ENCODE data around the gene OR8A1. TPM values are rescaled to one million over a fixed set of nuclear protein-coding genes. Genes with fewer than 3 reads are reported as not detected.

OR8A1 gene
- total RNA-seq, 1 donor from 2014 or later = not detected

DNA sequence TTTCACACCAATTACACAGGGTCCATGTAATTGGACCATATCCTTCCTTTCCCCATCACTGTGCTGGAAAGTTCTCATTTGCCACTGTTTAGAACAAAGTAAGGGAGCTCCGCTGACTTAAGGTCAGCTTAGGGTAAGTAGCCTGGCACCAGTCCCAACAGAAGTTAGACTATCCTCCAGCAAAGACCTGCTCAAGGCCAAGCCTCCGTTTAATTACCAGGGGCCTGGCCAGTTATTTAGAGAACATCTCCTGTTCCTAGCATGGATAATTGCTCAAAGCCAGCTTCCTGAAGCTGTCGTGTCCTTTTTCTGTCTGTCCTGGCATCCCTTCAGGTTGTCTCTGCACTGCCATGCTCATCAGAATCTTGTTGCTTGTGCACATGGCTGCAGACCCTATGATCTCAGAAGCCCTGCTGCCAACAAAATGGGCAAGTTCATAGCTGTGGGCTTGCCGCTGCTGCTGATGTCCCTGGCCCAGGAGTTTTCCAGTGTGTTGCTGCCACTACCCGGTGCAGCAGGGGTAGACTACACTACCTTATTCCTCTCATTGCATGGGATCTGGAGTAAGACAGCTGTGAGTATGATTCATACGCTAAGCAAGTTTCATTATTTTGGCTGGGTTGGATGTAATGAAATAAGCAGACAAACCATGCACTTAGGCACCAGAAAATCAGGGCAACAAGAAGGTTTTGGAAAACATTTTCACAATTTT lies 8.1 kb downstream of the OR8A1 start:
- no peak overlapping the region for H3K4me3 Mint-ChIP-seq
- H3K4me1 Mint-ChIP-seq (ENCODE audit: low read depth) = no peaks in the 10 kb centered on the region
- no peak overlapping the region for H3K27ac Mint-ChIP-seq
- intact Hi-C loops (cut with micrococcal nuclease) = no loop called here
- no peak for DNase-seq (ENCODE audit: low spot score)
- H3K27me3 Mint-ChIP-seq (ENCODE audit: insufficient read depth) = peaks cover 10% of the 10 kb centered on the region
- no peaks in the 10 kb centered on the region for H3K36me3 Mint-ChIP-seq (ENCODE audit: low read depth)
- H3K9me3 Mint-ChIP-seq = no peaks in the 10 kb centered on the region

DNA sequence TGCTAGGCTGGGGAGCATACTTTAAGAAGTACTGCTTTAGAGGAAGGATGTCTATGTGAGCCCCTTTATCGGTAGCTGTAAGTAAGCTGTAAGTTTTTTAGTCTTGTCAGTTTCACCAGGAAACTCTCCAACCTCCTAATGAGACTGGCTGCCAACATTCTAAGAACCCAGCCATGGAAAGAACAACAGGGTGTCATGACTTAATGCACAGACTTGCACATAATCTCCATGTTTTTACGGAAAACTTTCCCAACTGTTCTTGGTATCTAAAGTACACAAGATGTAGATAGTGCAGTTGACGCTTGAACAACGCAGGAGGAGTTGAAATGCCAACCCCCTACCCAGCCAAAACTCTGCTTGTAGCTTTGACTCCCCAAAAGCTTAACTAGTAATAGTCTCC lies 9.0 kb downstream of the OR8A1 start:
- H3K9me3 Mint-ChIP-seq = no peaks in the 10 kb centered on the region
- no peaks in the 10 kb centered on the region for H3K36me3 Mint-ChIP-seq (ENCODE audit: low read depth)
- H3K4me3 Mint-ChIP-seq = no peak overlapping the region
- intact Hi-C loops (cut with micrococcal nuclease) = no loop called here
- peaks cover 8% of the 10 kb centered on the region for H3K27me3 Mint-ChIP-seq (ENCODE audit: insufficient read depth)
- H3K27ac Mint-ChIP-seq = no peak overlapping the region
- no peak for DNase-seq (ENCODE audit: low spot score)
- H3K4me1 Mint-ChIP-seq (ENCODE audit: low read depth) = no peaks in the 10 kb centered on the region

DNA sequence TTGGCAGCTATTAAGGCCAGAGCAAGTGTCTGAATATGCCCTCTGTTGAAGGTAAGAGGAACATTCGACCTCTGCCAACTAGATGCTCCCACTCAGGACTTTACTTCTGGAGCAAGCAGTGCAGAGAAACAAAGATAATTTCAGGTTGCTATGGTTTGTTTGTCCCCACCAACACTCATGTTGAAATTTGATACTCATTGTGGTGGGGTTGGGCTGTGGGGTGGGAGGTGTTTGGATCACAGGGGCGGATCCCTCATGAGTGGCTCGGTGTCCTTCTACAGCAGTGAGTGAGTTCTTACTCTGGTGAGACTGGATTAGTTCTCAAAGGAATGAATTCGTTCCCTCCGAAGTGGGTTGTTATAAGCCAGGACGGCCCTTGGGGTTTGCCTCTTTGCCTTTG lies 12.0 kb downstream of the OR8A1 start:
- no peak overlapping the region for H3K27ac Mint-ChIP-seq
- DNase-seq (ENCODE audit: low spot score) = no peak
- no peaks in the 10 kb centered on the region for H3K36me3 Mint-ChIP-seq (ENCODE audit: low read depth)
- no peak overlapping the region for H3K4me3 Mint-ChIP-seq
- H3K27me3 Mint-ChIP-seq (ENCODE audit: insufficient read depth) = no peaks in the 10 kb centered on the region
- no peaks in the 10 kb centered on the region for H3K9me3 Mint-ChIP-seq
- intact Hi-C loops (cut with micrococcal nuclease) = no loop called here
- no peaks in the 10 kb centered on the region for H3K4me1 Mint-ChIP-seq (ENCODE audit: low read depth)

DNA sequence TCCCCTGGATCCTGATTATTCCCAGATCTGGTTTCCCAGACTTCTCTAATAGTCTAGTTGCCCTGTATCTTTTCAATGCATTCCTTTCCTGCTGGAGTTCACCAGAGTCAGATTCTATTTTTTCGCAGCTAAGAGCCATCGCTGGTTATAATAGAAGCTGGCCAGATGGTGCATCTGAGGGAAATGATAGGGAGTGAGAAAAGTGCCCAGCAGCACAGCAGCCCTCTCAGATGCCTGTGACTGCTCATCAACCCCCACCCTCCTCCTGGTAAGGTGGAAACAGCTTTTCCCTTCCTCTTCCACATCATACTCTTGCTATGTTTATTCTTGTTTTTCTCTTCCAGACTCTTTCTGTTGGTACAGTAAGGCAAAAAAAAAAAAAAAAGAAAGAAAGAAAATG lies 12.8 kb downstream of the OR8A1 start:
- Mint-ChIP-seq H3K27ac (no peak overlapping the region), H3K4me1 (ENCODE audit: low read depth) (no peaks in the 10 kb centered on the region), H3K27me3 (ENCODE audit: insufficient read depth) (no peaks in the 10 kb centered on the region), H3K36me3 (ENCODE audit: low read depth) (no peaks in the 10 kb centered on the region), H3K4me3 (no peak overlapping the region), H3K9me3 (no peaks in the 10 kb centered on the region)
- no peak for DNase-seq (ENCODE audit: low spot score)
- intact Hi-C loops (cut with micrococcal nuclease) = no loop called here

DNA sequence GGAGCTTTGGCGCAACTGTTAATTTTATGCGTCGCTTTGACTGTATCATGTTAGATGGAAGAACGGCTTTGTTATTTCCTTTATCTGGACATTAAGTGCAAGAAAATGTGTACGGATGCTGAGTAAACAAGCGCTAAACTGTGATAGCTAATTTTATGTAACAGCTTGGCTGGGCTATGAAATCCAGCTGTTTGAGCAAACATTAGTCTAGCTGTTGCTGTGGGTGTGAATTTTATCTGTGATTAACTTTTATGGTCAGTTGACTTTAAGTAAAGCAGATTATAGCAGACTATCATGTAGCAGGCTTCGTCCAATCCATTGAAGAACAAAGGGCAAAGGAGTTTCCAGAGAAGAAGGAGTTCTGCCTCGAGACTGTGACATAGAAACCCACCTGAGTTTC lies 14.0 kb downstream of the OR8A1 start:
- intact Hi-C loops (cut with micrococcal nuclease) = no loop called here
- no peaks in the 10 kb centered on the region for H3K4me1 Mint-ChIP-seq (ENCODE audit: low read depth)
- no peak overlapping the region for H3K27ac Mint-ChIP-seq
- no peaks in the 10 kb centered on the region for H3K9me3 Mint-ChIP-seq
- no peak for DNase-seq (ENCODE audit: low spot score)
- H3K4me3 Mint-ChIP-seq = no peak overlapping the region
- H3K36me3 Mint-ChIP-seq (ENCODE audit: low read depth) = no peaks in the 10 kb centered on the region
- no peaks in the 10 kb centered on the region for H3K27me3 Mint-ChIP-seq (ENCODE audit: insufficient read depth)

DNA sequence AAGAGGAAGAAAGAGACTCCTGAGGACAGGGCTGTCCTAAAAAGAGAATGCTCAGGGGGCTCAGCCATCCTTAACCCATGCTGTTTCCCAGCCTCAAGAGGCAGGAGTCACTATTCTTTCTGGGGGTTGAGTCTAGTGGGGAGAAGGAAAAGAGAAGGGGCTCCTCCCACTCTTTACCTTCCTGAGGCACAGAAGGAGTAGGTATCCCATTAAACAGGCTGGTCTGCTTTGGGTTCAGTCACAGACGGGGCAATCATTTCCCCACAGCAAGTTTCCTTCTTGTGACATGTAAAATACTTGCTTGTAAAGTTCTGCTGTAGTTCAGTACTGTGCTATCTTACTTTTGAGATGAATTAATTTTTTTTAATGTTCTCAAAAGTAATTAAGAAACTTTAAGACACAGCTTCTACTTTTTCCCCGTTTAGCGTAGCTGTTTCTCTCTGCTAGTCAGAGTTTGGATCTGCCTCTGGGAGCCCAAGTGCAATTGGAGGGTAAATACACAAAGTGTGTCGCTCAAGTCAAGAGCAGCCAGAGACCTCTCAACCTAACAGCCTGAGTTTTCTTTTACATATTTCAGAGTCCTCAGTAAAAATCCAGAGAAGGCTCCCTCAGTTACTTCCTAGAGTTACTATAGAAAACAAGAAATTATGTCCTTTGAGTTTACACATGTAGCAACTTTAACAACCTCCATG lies 15.0 kb downstream of the OR8A1 start:
- Mint-ChIP-seq H3K4me1 (ENCODE audit: low read depth) (no peaks in the 10 kb centered on the region), H3K27ac (no peak overlapping the region), H3K9me3 (no peaks in the 10 kb centered on the region), H3K4me3 (no peak overlapping the region), H3K27me3 (ENCODE audit: insufficient read depth) (peaks cover under 1% of the 10 kb centered on the region), H3K36me3 (ENCODE audit: low read depth) (no peaks in the 10 kb centered on the region)
- intact Hi-C loops (cut with micrococcal nuclease) = no loop called here
- no peak for DNase-seq (ENCODE audit: low spot score)

DNA sequence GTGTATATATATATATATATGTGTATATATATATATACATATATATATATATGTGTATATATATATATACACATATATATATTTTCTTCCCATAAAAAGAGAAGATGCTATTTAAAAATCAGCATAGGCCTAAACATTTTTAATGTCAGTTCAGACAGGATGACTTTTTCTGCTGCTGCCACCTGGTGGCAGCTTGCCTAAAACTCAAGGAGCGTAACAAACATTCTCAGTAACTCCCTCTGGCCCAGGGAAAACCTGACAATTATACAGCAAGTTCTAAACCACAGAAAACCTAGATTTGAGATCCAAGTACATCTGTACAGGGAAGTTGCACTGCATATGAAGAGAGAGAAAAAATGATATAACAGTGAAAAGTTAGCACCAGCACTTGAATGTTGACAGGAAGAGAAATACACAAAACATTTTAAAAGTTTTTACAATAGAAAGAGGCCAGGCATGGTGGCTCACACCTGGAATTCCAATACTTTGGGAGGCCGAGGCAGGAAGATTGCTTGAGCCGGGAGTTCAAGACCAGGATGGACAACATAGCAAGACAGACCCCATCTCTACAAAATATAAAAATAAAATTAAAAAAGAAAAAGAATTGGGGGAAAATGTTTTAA lies 16.6 kb downstream of the OR8A1 start:
- intact Hi-C loops (cut with micrococcal nuclease) = loop anchor here (1.0 to 2.0 kb wide), 2 partner anchors 171 to 516 kb away; no protein-coding TSS in a partner anchor
- Mint-ChIP-seq H3K36me3 (ENCODE audit: low read depth) (no peaks in the 10 kb centered on the region), H3K27ac (no peak overlapping the region), H3K4me3 (no peak overlapping the region), H3K4me1 (ENCODE audit: low read depth) (no peaks in the 10 kb centered on the region), H3K27me3 (ENCODE audit: insufficient read depth) (peaks cover 8% of the 10 kb centered on the region), H3K9me3 (no peaks in the 10 kb centered on the region)
- no peak for DNase-seq (ENCODE audit: low spot score)

DNA sequence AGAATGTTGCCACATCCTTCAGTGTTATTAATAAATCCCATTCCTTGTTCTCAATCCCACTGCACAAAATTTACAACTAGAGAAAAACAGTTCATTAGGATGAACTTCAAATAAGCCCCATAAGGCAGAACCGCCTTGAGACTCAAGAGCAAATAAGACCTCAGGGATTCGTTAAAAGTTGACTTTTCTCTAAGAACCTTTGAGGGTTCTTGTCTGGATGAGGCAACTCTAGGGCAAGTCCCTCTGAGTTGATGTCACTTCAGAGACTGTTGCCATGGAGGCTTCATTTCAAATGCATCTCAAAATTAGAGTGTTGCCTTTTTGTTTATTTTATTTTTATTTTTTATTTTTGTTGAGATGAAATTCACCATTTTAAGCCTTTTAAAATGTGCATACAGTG lies 21.6 kb downstream of the OR8A1 start:
- H3K27ac Mint-ChIP-seq = no peak overlapping the region
- H3K4me1 Mint-ChIP-seq (ENCODE audit: low read depth) = no peaks in the 10 kb centered on the region
- H3K36me3 Mint-ChIP-seq (ENCODE audit: low read depth) = no peaks in the 10 kb centered on the region
- H3K4me3 Mint-ChIP-seq = no peak overlapping the region
- no peak for DNase-seq (ENCODE audit: low spot score)
- intact Hi-C loops (cut with micrococcal nuclease) = no loop called here
- peaks cover 15% of the 10 kb centered on the region for H3K27me3 Mint-ChIP-seq (ENCODE audit: insufficient read depth)
- H3K9me3 Mint-ChIP-seq = no peaks in the 10 kb centered on the region

DNA sequence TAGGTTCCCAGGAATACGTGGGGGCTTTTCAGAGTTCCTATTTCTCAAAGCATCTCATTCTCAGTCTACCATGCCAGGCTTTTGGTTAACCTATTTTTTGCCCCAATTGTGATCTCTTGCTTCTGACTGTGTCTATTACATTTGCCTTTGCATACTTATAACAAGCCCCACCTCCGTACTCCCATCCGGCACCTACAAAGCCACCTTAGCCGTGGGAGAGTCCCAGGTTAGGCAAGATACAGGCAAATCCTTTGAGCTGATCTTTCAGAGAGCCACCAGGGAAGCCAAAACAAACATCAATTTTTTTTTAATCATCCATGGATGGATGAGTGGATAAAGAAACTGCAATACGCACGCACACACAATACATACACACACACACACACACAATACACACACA lies 22.8 kb downstream of the OR8A1 start:
- no peak for DNase-seq (ENCODE audit: low spot score)
- Mint-ChIP-seq H3K27me3 (ENCODE audit: insufficient read depth) (peaks cover 22% of the 10 kb centered on the region), H3K27ac (no peak overlapping the region), H3K4me1 (ENCODE audit: low read depth) (no peaks in the 10 kb centered on the region), H3K9me3 (no peaks in the 10 kb centered on the region), H3K36me3 (ENCODE audit: low read depth) (no peaks in the 10 kb centered on the region), H3K4me3 (no peak overlapping the region)
- intact Hi-C loops (cut with micrococcal nuclease) = no loop called here

DNA sequence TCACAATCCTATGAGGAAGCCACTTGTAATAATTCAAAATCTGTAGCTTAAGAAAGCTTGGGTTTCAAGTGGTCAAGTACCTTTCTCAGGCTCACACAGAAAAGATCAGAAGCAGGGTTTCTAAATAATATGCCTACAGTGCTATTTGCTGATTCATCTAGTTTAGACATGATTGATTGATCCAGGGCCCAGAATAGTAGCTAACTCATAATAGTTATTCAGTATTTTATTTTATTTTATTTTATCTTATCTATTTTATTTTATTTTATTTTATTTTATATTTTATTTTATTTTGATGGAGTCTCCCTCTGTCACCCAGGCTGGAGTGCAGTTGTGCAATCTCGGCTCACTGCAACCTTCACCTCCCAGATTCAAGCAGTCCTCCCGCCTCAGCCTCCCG lies 25.5 kb downstream of the OR8A1 start:
- H3K4me1 Mint-ChIP-seq (ENCODE audit: low read depth) = no peaks in the 10 kb centered on the region
- DNase-seq (ENCODE audit: low spot score) = no peak
- H3K27ac Mint-ChIP-seq = no peak overlapping the region
- H3K36me3 Mint-ChIP-seq (ENCODE audit: low read depth) = no peaks in the 10 kb centered on the region
- H3K27me3 Mint-ChIP-seq (ENCODE audit: insufficient read depth) = peaks cover 20% of the 10 kb centered on the region
- H3K4me3 Mint-ChIP-seq = no peak overlapping the region
- H3K9me3 Mint-ChIP-seq = no peaks in the 10 kb centered on the region
- intact Hi-C loops (cut with micrococcal nuclease) = no loop called here

DNA sequence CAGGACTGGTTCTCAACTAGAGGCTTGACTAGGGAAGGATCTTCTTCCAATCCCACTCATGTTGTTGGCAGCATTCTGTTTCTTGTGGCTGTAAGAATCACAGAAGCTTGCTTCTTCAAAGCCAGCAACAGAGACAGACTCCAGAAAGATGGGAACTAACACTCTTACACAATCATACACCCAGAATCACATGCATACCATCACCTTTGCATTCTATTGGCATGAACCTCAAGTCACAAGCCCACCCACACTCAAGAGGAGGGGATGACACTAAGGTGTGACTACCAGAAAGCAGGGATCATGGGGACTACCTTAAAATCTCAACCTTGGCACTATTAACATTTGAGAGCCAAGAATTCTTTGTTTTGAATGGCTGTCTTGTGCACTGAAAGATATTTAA lies 27.8 kb downstream of the OR8A1 start:
- H3K36me3 Mint-ChIP-seq (ENCODE audit: low read depth) = no peaks in the 10 kb centered on the region
- no peaks in the 10 kb centered on the region for H3K4me1 Mint-ChIP-seq (ENCODE audit: low read depth)
- no peaks in the 10 kb centered on the region for H3K9me3 Mint-ChIP-seq
- H3K27ac Mint-ChIP-seq = no peak overlapping the region
- no peak for DNase-seq (ENCODE audit: low spot score)
- H3K27me3 Mint-ChIP-seq (ENCODE audit: insufficient read depth) = peaks cover 17% of the 10 kb centered on the region
- H3K4me3 Mint-ChIP-seq = no peak overlapping the region
- intact Hi-C loops (cut with micrococcal nuclease) = no loop called here

DNA sequence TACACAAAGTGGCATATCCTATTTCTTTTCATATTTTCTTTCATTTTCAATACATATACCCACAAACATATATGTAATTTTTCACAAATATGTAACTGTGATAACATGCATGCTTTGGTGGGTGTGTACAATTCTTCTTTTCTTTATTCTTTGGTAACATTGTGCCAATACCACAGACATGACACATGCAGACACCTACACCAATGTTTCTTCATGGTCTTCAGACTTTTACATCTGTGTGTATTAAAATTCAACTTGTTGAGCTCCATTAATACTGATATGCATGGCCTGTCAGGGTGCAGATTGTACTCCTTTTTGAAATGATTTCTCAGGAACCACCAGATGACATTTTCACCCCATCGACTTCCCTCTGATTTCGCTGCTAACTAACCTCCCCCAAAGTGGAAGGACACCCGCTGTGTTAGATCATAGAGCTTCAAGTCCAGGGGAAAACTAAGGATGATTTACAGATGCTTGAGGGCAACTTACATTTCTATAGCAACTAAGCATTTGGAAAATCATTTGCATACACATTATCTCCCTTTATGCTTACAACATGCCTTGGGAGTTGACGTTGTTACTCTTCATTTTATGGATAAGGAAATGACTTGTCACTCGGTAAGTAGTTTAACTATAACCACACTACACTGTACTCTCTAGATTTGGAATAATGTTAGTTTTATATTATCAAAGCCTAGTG lies 31.0 kb downstream of the OR8A1 start:
- no peaks in the 10 kb centered on the region for H3K9me3 Mint-ChIP-seq
- intact Hi-C loops (cut with micrococcal nuclease) = no loop called here
- no peak overlapping the region for H3K4me3 Mint-ChIP-seq
- peaks cover 11% of the 10 kb centered on the region for H3K27me3 Mint-ChIP-seq (ENCODE audit: insufficient read depth)
- H3K4me1 Mint-ChIP-seq (ENCODE audit: low read depth) = no peaks in the 10 kb centered on the region
- DNase-seq (ENCODE audit: low spot score) = no peak
- H3K36me3 Mint-ChIP-seq (ENCODE audit: low read depth) = no peaks in the 10 kb centered on the region
- H3K27ac Mint-ChIP-seq = no peak overlapping the region

DNA sequence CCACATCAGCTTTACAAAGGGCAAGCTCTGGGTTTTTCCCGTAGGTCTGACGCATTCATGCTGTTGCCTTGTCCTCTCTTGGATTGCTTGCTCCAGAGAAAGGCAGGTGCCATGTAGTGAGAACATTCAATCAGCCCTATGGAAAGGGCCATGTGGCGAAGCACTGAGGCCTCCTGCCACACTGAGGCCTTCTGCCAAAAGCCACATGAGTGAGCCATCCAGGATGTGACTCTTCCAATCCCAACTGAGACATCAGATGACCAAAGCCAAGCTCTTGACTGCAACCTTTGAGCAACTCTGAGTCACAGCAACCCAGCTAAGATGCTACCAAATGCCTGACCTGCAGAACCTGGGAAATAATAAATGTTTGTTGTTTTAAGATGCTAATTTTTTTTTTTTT lies 32.4 kb downstream of the OR8A1 start:
- H3K9me3 Mint-ChIP-seq = no peaks in the 10 kb centered on the region
- H3K27me3 Mint-ChIP-seq (ENCODE audit: insufficient read depth) = peaks cover 10% of the 10 kb centered on the region
- no peak for DNase-seq (ENCODE audit: low spot score)
- no peaks in the 10 kb centered on the region for H3K4me1 Mint-ChIP-seq (ENCODE audit: low read depth)
- intact Hi-C loops (cut with micrococcal nuclease) = no loop called here
- no peaks in the 10 kb centered on the region for H3K36me3 Mint-ChIP-seq (ENCODE audit: low read depth)
- no peak overlapping the region for H3K27ac Mint-ChIP-seq
- no peak overlapping the region for H3K4me3 Mint-ChIP-seq

Data from activated T-helper 1 cell treated with anti-CD3 and anti-CD28 coated beads, Interleukin-12 subunit alpha, Interleukin-12 subunit beta, Interleukin-2, Interleukin-4 antibody, amounts not matched to agents 30 ng/mL and 10 ng/mL and 1 ng/mL, durations not matched to agents 14 hours and 24 hours and 36 hours (primary cell).